Medulla oblongata (tissue), 1 donor: ENCODE measurements around the gene GTPBP3.
A peak's percentile ranks its signal among the peaks of the same experiment; 100 is the strongest.
"Not testable (repeated sequence)": the region's sequence is repeated elsewhere in the genome, so short reads cannot be mapped to it uniquely, and the experiment has no call there.

Source experiments
- DNase-seq: peaks from one replicate; pipeline ENCODE4 v3.0.0-alpha.2; 2015; ENCODE audit errors: extremely low spot score

GTPBP3 gene

GRCh38 chr19:17341386-17341785 lies 4.0 kb downstream of the GTPBP3 start:
- DNase-seq: no peak

- DNase-seq: no peak
Measured at GRCh38 chr19:17341845-17342244, 4.5 kb downstream of the GTPBP3 start.

GRCh38 chr19:17346109-17346671 lies 8.8 kb downstream of the GTPBP3 start:
- DNase-seq: peak; percentile 63

- no peak for DNase-seq
Measured at GRCh38 chr19:17347361-17347760, 10.0 kb downstream of the GTPBP3 start.

GRCh38 chr19:17347877-17348276 lies 10.5 kb downstream of the GTPBP3 start:
- no peak for DNase-seq

GRCh38 chr19:17348700-17349099 lies 11.3 kb downstream of the GTPBP3 start:
- peak; percentile 25 for DNase-seq

GRCh38 chr19:17351815-17352435 lies 14.6 kb downstream of the GTPBP3 start:
- no peak for DNase-seq

- DNase-seq: no peak
Measured at GRCh38 chr19:17352608-17353280, 15.4 kb downstream of the GTPBP3 start.

- no peak for DNase-seq
Measured at GRCh38 chr19:17353386-17353785, 16.0 kb downstream of the GTPBP3 start.

GRCh38 chr19:17357078-17357666 lies 19.8 kb downstream of the GTPBP3 start:
- no peak for DNase-seq

GRCh38 chr19:17357724-17358123 lies 20.4 kb downstream of the GTPBP3 start:
- no peak for DNase-seq

- DNase-seq: no peak
Measured at GRCh38 chr19:17358395-17358794, 21.0 kb downstream of the GTPBP3 start.

- no peak for DNase-seq
Measured at GRCh38 chr19:17359905-17360800, 22.8 kb downstream of the GTPBP3 start.

- DNase-seq: not testable (repeated sequence)
Measured at GRCh38 chr19:17363852-17364605, 26.7 kb downstream of the GTPBP3 start.

GRCh38 chr19:17365361-17365760 lies 28.0 kb downstream of the GTPBP3 start:
- no peak for DNase-seq

- DNase-seq: peak; percentile 77
Measured at GRCh38 chr19:17370026-17370587, 32.8 kb downstream of the GTPBP3 start.

- DNase-seq: no peak
Measured at GRCh38 chr19:17376935-17377600, 39.7 kb downstream of the GTPBP3 start, which contains the start of gene PLVAP. Gene PLVAP (minus strand): TSS chr19:17377342. CDS start chr19:17377288, 54 bp downstream.

- no peak for DNase-seq
Measured at GRCh38 chr19:17378271-17378670, 40.9 kb downstream of the GTPBP3 start.

- no peak for DNase-seq
Measured at GRCh38 chr19:17379221-17379631, 41.9 kb downstream of the GTPBP3 start.
